IMR-90 (cell line): Measurements from ENCODE around the gene STMN3. TPM values are rescaled to one million over a fixed set of nuclear protein-coding genes. Genes with fewer than 3 reads are reported as not detected.
"Not testable (repeated sequence)": the region's sequence is repeated elsewhere in the genome, so short reads cannot be mapped to it uniquely, and the experiment has no call there.

ENCODE experiments used
- ATAC-seq: fragments of 200-7000 bp; cut with Tn5 transposase; 2 replicates; pipeline ENCODE4 v1.9.1; 2020; ENCODE audit warnings: low read depth, mild to moderate bottlenecking, moderate library complexity
- BruUV-seq: library from RNA; stranded (reverse); fragments of 400-500 nt; replicated peaks from 2 replicates; lab custom pipeline; 2021; lab: Mats Ljungman, UMichigan
- CTCF ChIA-PET: fragments of 300-600 bp; formaldehyde crosslinking; extraction: SDS; loops from one replicate; lab custom pipeline; 2021; ENCODE audit warnings: antibody characterized with exemption; lab: Yijun Ruan, JAX
- POLR2A ChIA-PET: fragments of 300-600 bp; sonication (Branson Sonifier 250); formaldehyde crosslinking; loops from one replicate; lab custom pipeline; 2022; ENCODE audit warnings: antibody characterized with exemption; ENCODE audit not compliant: unreplicated experiment; lab: Charles Lee
- DNase-seq: peaks from one replicate; pipeline ENCODE4 v3.0.0; 2013
- H2AFZ ChIP-seq: replicated peaks from 2 replicates; pipeline ENCODE3; 2013; ENCODE audit warnings: low read length, mild to moderate bottlenecking; ENCODE audit not compliant: poor library complexity
- H2AK5ac ChIP-seq: 2 replicates; pipeline ENCODE4 v1.6.1; 2013; ENCODE audit warnings: low read depth, low read length, inconsistent platforms
- H2AK9ac ChIP-seq: replicated peaks from 2 replicates; pipeline ENCODE3; 2013; ENCODE audit warnings: mild to moderate bottlenecking, low read depth, low read length, moderate library complexity; ENCODE audit not compliant: poor library complexity
- H2BK120ac ChIP-seq: 2 replicates; pipeline ENCODE4 v1.6.1; 2013; ENCODE audit warnings: low read depth, low read length, inconsistent platforms
- H2BK15ac ChIP-seq: 3 replicates; pipeline ENCODE4 v1.6.1; 2013; ENCODE audit warnings: low read depth, low read length, inconsistent platforms
- H2BK20ac ChIP-seq: 2 replicates; pipeline ENCODE4 v1.6.1; 2013; ENCODE audit warnings: low read depth, mild to moderate bottlenecking, inconsistent platforms, low read length, moderate library complexity
- H2BK5ac ChIP-seq: 2 replicates; pipeline ENCODE4 v1.6.1; 2013; ENCODE audit warnings: mild to moderate bottlenecking, low read depth, low read length, inconsistent platforms; ENCODE audit not compliant: poor library complexity, severe bottlenecking
- H3K14ac ChIP-seq: replicated peaks from 2 replicates; pipeline ENCODE4 v1.6.1; 2013; ENCODE audit warnings: low read depth, low read length, inconsistent platforms
- H3K18ac ChIP-seq: 2 replicates; pipeline ENCODE4 v1.6.1; 2013; ENCODE audit warnings: low read depth, low read length, control low read depth
- H3K23ac ChIP-seq: 2 replicates; pipeline ENCODE4 v1.6.1; 2013; ENCODE audit warnings: low read depth, low read length, inconsistent platforms
- H3K27ac ChIP-seq: 2 replicates; pipeline ENCODE4 v1.5.1; 2013; ENCODE audit warnings: mild to moderate bottlenecking, control low read depth, low read length; ENCODE audit not compliant: insufficient read depth
- H3K27me3 ChIP-seq: 2 replicates; pipeline ENCODE4 v1.6.1; 2013; ENCODE audit warnings: low read length; ENCODE audit not compliant: control insufficient read depth, insufficient read depth
- H3K36me3 ChIP-seq: 2 replicates; pipeline ENCODE4 v1.6.1; 2013; ENCODE audit warnings: low read length, mixed read lengths; ENCODE audit not compliant: control insufficient read depth, insufficient read depth
- H3K4ac ChIP-seq: 2 replicates; pipeline ENCODE4 v1.6.1; 2013; ENCODE audit warnings: low read depth, low read length, inconsistent platforms
- H3K4me1 ChIP-seq: 2 replicates; pipeline ENCODE4 v1.6.1; 2013; ENCODE audit warnings: low read length, mixed read lengths; ENCODE audit not compliant: control insufficient read depth, insufficient read depth
- H3K4me2 ChIP-seq: 2 replicates; pipeline ENCODE4 v1.6.1; 2013; ENCODE audit warnings: low read depth, mild to moderate bottlenecking, control low read depth, low read length, moderate library complexity
- H3K4me3 ChIP-seq: 2 replicates; pipeline ENCODE4 v1.5.1; 2013; ENCODE audit warnings: low read depth, mild to moderate bottlenecking, control low read depth, low read length, moderate library complexity; ENCODE audit not compliant: insufficient read depth
- H3K56ac ChIP-seq: 2 replicates; pipeline ENCODE4 v1.6.1; 2013; ENCODE audit warnings: low read length, inconsistent platforms; ENCODE audit not compliant: insufficient read depth; ENCODE audit errors: extremely low read depth
- H3K79me1 ChIP-seq, 2 experiments: 2 replicates each; pipeline ENCODE4 v1.6.1; 2013; ENCODE audit warnings: low read length in 2 of 2, inconsistent platforms in 1 of 2, low read depth in 1 of 2
- H3K9ac ChIP-seq: 2 replicates; pipeline ENCODE4 v1.6.1; 2013; ENCODE audit warnings: low read depth, low read length, control low read depth
- H3K9me1 ChIP-seq: 2 replicates; pipeline ENCODE4 v1.6.1; 2013; ENCODE audit warnings: low read length, inconsistent platforms; ENCODE audit not compliant: insufficient read depth
- H3K9me3 ChIP-seq: 2 replicates; pipeline ENCODE4 v1.6.1; 2013; ENCODE audit warnings: low read length; ENCODE audit not compliant: control insufficient read depth, insufficient read depth
- H4K20me1 ChIP-seq: 2 replicates; pipeline ENCODE4 v1.6.1; 2013; ENCODE audit warnings: low read length, inconsistent platforms; ENCODE audit not compliant: insufficient read depth
- H4K5ac ChIP-seq: 2 replicates; pipeline ENCODE4 v1.6.1; 2013; ENCODE audit warnings: mild to moderate bottlenecking, low read depth, low read length, control low read depth
- H4K8ac ChIP-seq, 2 experiments: 2 replicates each; pipeline ENCODE4 v1.6.1; 2013; ENCODE audit warnings: low read depth in 2 of 2, low read length in 2 of 2, control low read depth in 1 of 2, inconsistent platforms in 1 of 2
- H4K91ac ChIP-seq: 2 replicates; pipeline ENCODE4 v1.6.1; 2013; ENCODE audit warnings: low read depth, low read length, inconsistent platforms; ENCODE audit not compliant: insufficient read depth
- CTCF ChIP-seq: conservative IDR thresholded peaks from 2 replicates; pipeline ENCODE4 v1.5.1; 2012; ENCODE audit warnings: mild to moderate bottlenecking, low read depth, low read length, improper control_type of control experiment
- RAD21 ChIP-seq: IDR thresholded peaks from 2 replicates; pipeline ENCODE4 v1.6.1; 2012; ENCODE audit warnings: low read length, improper control_type of control experiment
- SMC3 ChIP-seq: fragments of 150-350 bp; IDR thresholded peaks from 2 replicates; pipeline ENCODE4 v1.6.1; 2016; ENCODE audit warnings: low read depth, mild to moderate bottlenecking, antibody characterized with exemption, low read length, moderate library complexity
- WGBS, 2 experiments: methylation state at CpG; one replicate each; pipeline versions ENCODE4 v1.1.5 to v1.1.7; 2013; ENCODE audit warnings: missing lambda C conversion rate in 2 of 2; ENCODE audit not compliant: insufficient read length in 1 of 2; ENCODE audit errors: extremely low coverage in 2 of 2; 5-methylcytosine and 5-hydroxymethylcytosine counted together
- dilution Hi-C: fragments of 300-500 bp; cut with HindIII; formaldehyde crosslinking; loops from one replicate; pipeline ENCODE4 v1.14.3; 2018; ENCODE audit warnings: low sequenced_read_pairs; ENCODE audit not compliant: unreplicated experiment
- in situ Hi-C: fragments of 300-500 bp; cut with MboI; formaldehyde crosslinking; loops from 3 replicates; pipeline ENCODE4 v1.14.3; 2019; ENCODE audit warnings: low sequenced_read_pairs, inconsistent platforms, mixed read lengths
- intact Hi-C: fragments of 100-400 bp; cut with micrococcal nuclease; formaldehyde crosslinking; loops from 2 replicates; pipeline ENCODE4 v1.10.0; 2022
- polyA plus RNA-seq, 3 experiments: library from polyadenylated mRNA; depleted of rRNA; stranded (reverse); fragments of >200 nt; gene quantifications; 2 replicates each; pipeline ENCODE4 v1.2.3, GENCODE V29; 2012; ENCODE audit warnings: low replicate concordance in 1 of 3
- total RNA-seq: library from RNA; depleted of rRNA; stranded (reverse); fragments of >200 nt; gene quantifications from 2 replicates; pipeline ENCODE4 v1.2.3, GENCODE V29; 2012

STMN3 gene
- total and polyA plus RNA-seq, 2 of the 4 experiments (the other 2 are of a cell fraction): 20.3 to 62.3 TPM

GRCh38 chr20:63613863-63614594 lies 39.2 kb downstream of the STMN3 start:
- ATAC-seq, dilution Hi-C loops, BruUV-seq, H4K8ac ChIP-seq, H2BK20ac ChIP-seq, H3K23ac ChIP-seq, H4K20me1 ChIP-seq, intact Hi-C loops, H2AK5ac ChIP-seq, POLR2A ChIA-PET, H2AFZ ChIP-seq, H3K4me3 ChIP-seq, H4K5ac ChIP-seq, H3K9ac ChIP-seq, H3K56ac ChIP-seq, H4K91ac ChIP-seq, CTCF ChIA-PET, H3K9me3 ChIP-seq, H3K14ac ChIP-seq, H2BK120ac ChIP-seq, H3K27me3 ChIP-seq, H3K4ac ChIP-seq, H3K27ac ChIP-seq, H3K4me1 ChIP-seq, H2BK5ac ChIP-seq, in situ Hi-C loops, H3K18ac ChIP-seq, H2BK15ac ChIP-seq, H3K9me1 ChIP-seq, H3K4me2 ChIP-seq, H2AK9ac ChIP-seq: not testable (repeated sequence)
- H3K79me1 ChIP-seq: peaks cover 26 to 68% of the 10 kb centered on the region in 2 experiments
- TF ChIP-seq SMC3 (peak; percentile 30; the same call in 1 of the 2 replicates), RAD21 (peak; percentile 35), CTCF (0 out of 2 replicates have a peak, but pooled peaks have one; percentile 25)
- peak; percentile 18 for DNase-seq
- peaks cover 36% of the 10 kb centered on the region for H3K36me3 ChIP-seq
- WGBS, 2 experiments: 80% methylated on average over 1 of the region's 18 CpGs; no CpG with 5 or more reads in 1 of the 2 experiments
